Measurements from ENCODE around the gene CREB3L1. TPM values are rescaled to one million over a fixed set of nuclear protein-coding genes. Genes with fewer than 3 reads are reported as not detected.

Gene CREB3L1
- total RNA-seq = 7.3 TPM
- polyA plus RNA-seq (ENCODE audit: insufficient read depth, low read depth, low replicate concordance) = 2.5 TPM
- long read RNA-seq, donor 1, partial matches to known transcripts = 6 of 11 reads
- long read RNA-seq, donor 1, other reads (novel, unspliced or antisense) = 0 of 11 reads
- long read RNA-seq, donor 2 = 0 reads
- long read RNA-seq, donor 3, transcript CREB3L1-206 (12 exons, 2,687 nt) = major isoform, 5 of 12 reads
- long read RNA-seq, donor 3, partial matches to known transcripts = 7 of 12 reads
- long read RNA-seq, donor 3, other reads (novel, unspliced or antisense) = 0 of 12 reads
- long read RNA-seq, donor 4, partial matches to known transcripts = 0 of 4 reads
- long read RNA-seq, donor 4, other reads (novel, unspliced or antisense) = 0 of 4 reads
- long read RNA-seq, donor 5 = 0 reads
- long read RNA-seq, donor 6 = 0 reads
- long read RNA-seq, donor 7, partial matches to known transcripts = 0 of 4 reads
- long read RNA-seq, donor 7, other reads (novel, unspliced or antisense) = 2 of 4 reads
- long read RNA-seq, donor 8, partial matches to known transcripts = 0 of 3 reads
- long read RNA-seq, donor 8, other reads (novel, unspliced or antisense) = 0 of 3 reads
- long read RNA-seq, donor 9, partial matches to known transcripts = 0 of 3 reads
- long read RNA-seq, donor 9, other reads (novel, unspliced or antisense) = 0 of 3 reads
- long read RNA-seq, donor 10, partial matches to known transcripts = 0 of 1 reads
- long read RNA-seq, donor 10, other reads (novel, unspliced or antisense) = 0 of 1 reads

- no peaks in the 10 kb centered on the region for H3K9me3 ChIP-seq (ENCODE audit: control insufficient read depth in 2 of 3, insufficient read depth in 1 of 3, low read length in 3 of 3)
- no peaks in the 10 kb centered on the region for H3K36me3 ChIP-seq (ENCODE audit: control insufficient read depth in 2 of 3, insufficient read depth in 3 of 3, low read length in 3 of 3)
- peaks cover 4 to 29% (median 9%) of the 10 kb centered on the region in 3 donors for H3K4me1 ChIP-seq (ENCODE audit: control insufficient read depth in 2 of 3, insufficient read depth in 2 of 3, low read depth in 1 of 3, low read length in 3 of 3)
- H3K27me3 ChIP-seq (ENCODE audit: control insufficient read depth, insufficient read depth, low read length) = no peaks in the 10 kb centered on the region
- TF ChIP-seq CTCF (IDR thresholded peaks at IDR 0.05; ENCODE audit: borderline replicate concordance, extremely low read depth, insufficient read depth) = no peak
- peak; percentile 43 to 80 (median 68) for DNase-seq
- intact Hi-C loops (cut with DNase I) = no loop called here
- peak within 1 kb of the TSS; percentile 7 to 54 for H3K27ac ChIP-seq (ENCODE audit: low read depth in 2 of 2, low read length in 2 of 2)
- peak within 1 kb of the TSS in 2 of 3 donors; percentile 36 for H3K9ac ChIP-seq (ENCODE audit: low read length in 3 of 3)
- peak within 1 kb of the TSS; percentile 46 to 73 (median 49) for H3K4me3 ChIP-seq (ENCODE audit: low read length in 3 of 3)
- no peak for FAIRE-seq
Observed at GRCh38 chr11:46277622-46278386, at the start of gene CREB3L1. TSS of gene CREB3L1 (plus strand) at chr11:46277662. CDS start at chr11:46278112, 450 bp downstream.

- DNase-seq (no peak), FAIRE-seq (no peak)
- Histone ChIP-seq H3K9me3 (ENCODE audit: control insufficient read depth in 2 of 3, insufficient read depth in 1 of 3, low read length in 3 of 3) (no peaks in the 10 kb centered on the region), H3K36me3 (ENCODE audit: control insufficient read depth in 2 of 3, insufficient read depth in 3 of 3, low read length in 3 of 3) (no peaks in the 10 kb centered on the region), H3K9ac (ENCODE audit: low read length in 3 of 3) (no peak overlapping the region), H3K4me1 (ENCODE audit: control insufficient read depth in 2 of 3, insufficient read depth in 2 of 3, low read depth in 1 of 3, low read length in 3 of 3) (no peaks in the 10 kb centered on the region), H3K27me3 (ENCODE audit: control insufficient read depth, insufficient read depth, low read length) (no peaks in the 10 kb centered on the region), H3K4me3 (ENCODE audit: low read length in 3 of 3) (no peak overlapping the region), H3K27ac (ENCODE audit: low read depth in 2 of 2, low read length in 2 of 2) (no peak overlapping the region)
- no peak for TF ChIP-seq CTCF (IDR thresholded peaks at IDR 0.05; ENCODE audit: borderline replicate concordance, extremely low read depth, insufficient read depth)
- intact Hi-C loops (cut with DNase I) = no loop called here
Observed at GRCh38 chr11:46229230-46229629, 48.2 kb upstream of the CREB3L1 start.

GRCh38 chr11:46234311-46234710, 43.2 kb upstream of the CREB3L1 start:
- no peak for TF ChIP-seq CTCF (IDR thresholded peaks at IDR 0.05; ENCODE audit: borderline replicate concordance, extremely low read depth, insufficient read depth)
- no peak overlapping the region for H3K9ac ChIP-seq (ENCODE audit: low read length in 3 of 3)
- peaks cover 9% of the 10 kb centered on the region for H3K27me3 ChIP-seq (ENCODE audit: control insufficient read depth, insufficient read depth, low read length)
- DNase-seq (peak in 4 of 5 donors; percentile 81 to 90 (median 84)), FAIRE-seq (no peak)
- H3K27ac ChIP-seq (ENCODE audit: low read depth in 2 of 2, low read length in 2 of 2) = no peak overlapping the region
- H3K4me3 ChIP-seq (ENCODE audit: low read length in 3 of 3) = no peak overlapping the region
- intact Hi-C loops (cut with DNase I) = no loop called here
- H3K36me3 ChIP-seq (ENCODE audit: control insufficient read depth in 2 of 3, insufficient read depth in 3 of 3, low read length in 3 of 3) = no peaks in the 10 kb centered on the region
- peaks cover 0 to 9% (median 0%) of the 10 kb centered on the region in 3 donors for H3K4me1 ChIP-seq (ENCODE audit: control insufficient read depth in 2 of 3, insufficient read depth in 2 of 3, low read depth in 1 of 3, low read length in 3 of 3)
- H3K9me3 ChIP-seq (ENCODE audit: control insufficient read depth in 2 of 3, insufficient read depth in 1 of 3, low read length in 3 of 3) = no peaks in the 10 kb centered on the region

Measured in kidney (tissue), 22 donors.